ENCODE results near the gene TTYH3. TPM values are rescaled to one million over a fixed set of nuclear protein-coding genes. Genes with fewer than 3 reads are reported as not detected.

Gene TTYH3
- total RNA-seq, 1 experiment from 2014 or later: 122 TPM

GRCh38 chr7:2673934-2674333, 42.1 kb downstream of the TTYH3 start:
- Histone ChIP-seq H3K4me1 (ENCODE audit: insufficient read depth, low read length) (no peaks in the 10 kb centered on the region), H2AFZ (ENCODE audit: low read length) (no peak overlapping the region), H3K23ac (ENCODE audit: insufficient read length, low read depth, low read length) (no peak overlapping the region), H3K56ac (ENCODE audit: insufficient read length, low read depth, low read length) (no peak overlapping the region), H2BK120ac (ENCODE audit: low read depth, low read length, poor library complexity, severe bottlenecking) (no peak overlapping the region), H3K18ac (ENCODE audit: insufficient read length, low read depth, low read length) (no peak overlapping the region), H3K9me3 (ENCODE audit: control insufficient read depth, low read depth, low read length) (no peaks in the 10 kb centered on the region), H2BK5ac (ENCODE audit: insufficient read length, low read length) (no peak overlapping the region), H3K27me3 (ENCODE audit: insufficient read depth, low read length) (no peaks in the 10 kb centered on the region; the same call in 1 of the 2 replicates), H2BK12ac (ENCODE audit: insufficient read length, low read depth, low read length) (no peak overlapping the region), H2AK5ac (ENCODE audit: insufficient read length, low read length) (no peak overlapping the region), H3K27ac (ENCODE audit: insufficient read length, low read depth, low read length) (no peak overlapping the region), H4K91ac (ENCODE audit: insufficient read length, low read depth, low read length) (no peak overlapping the region), H4K5ac (ENCODE audit: insufficient read length, low read depth, low read length) (no peak overlapping the region), H2BK20ac (ENCODE audit: low read depth, low read length, poor library complexity, severe bottlenecking) (no peak overlapping the region), H3K9ac (ENCODE audit: extremely low read depth, insufficient read length, low read length) (no peak overlapping the region), H4K20me1 (ENCODE audit: control insufficient read depth, insufficient read depth, insufficient read length) (no peaks in the 10 kb centered on the region), H4K8ac (replicated peaks; ENCODE audit: insufficient read length, low read depth, low read length) (no peak overlapping the region), H3K23me2 (ENCODE audit: insufficient read length, low read depth, low read length, poor library complexity, severe bottlenecking) (no peaks in the 10 kb centered on the region), H2BK15ac (ENCODE audit: low read depth, low read length) (no peak overlapping the region), H3K4ac (ENCODE audit: low read depth, low read length) (no peak overlapping the region), H3K14ac (ENCODE audit: insufficient read depth, low read length) (no peak overlapping the region), H3K79me1 (ENCODE audit: insufficient read depth, low read depth, low read length, poor library complexity, severe bottlenecking) (no peaks in the 10 kb centered on the region), H3T11ph (ENCODE audit: low read length) (no peak overlapping the region), H3K4me2 (ENCODE audit: insufficient read depth, insufficient read length, low read length) (no peak overlapping the region), H3K79me2 (ENCODE audit: insufficient read depth, low read length) (no peaks in the 10 kb centered on the region)
- H3K27me3 Mint-ChIP-seq (ENCODE audit: low read depth): peaks cover 28% of the 10 kb centered on the region
- no peak overlapping the region for H3K27ac Mint-ChIP-seq
- TF ChIP-seq CTCF (conservative IDR thresholded peaks at IDR 0.05): no peak
- H3K36me3 Mint-ChIP-seq (ENCODE audit: insufficient read depth in 1 of 3, low read depth in 3 of 3): no peaks in the 10 kb centered on the region; a peak in 1 of 7 replicates
- peaks cover 0 to 4% of the 10 kb centered on the region in 2 experiments; a peak in 1 of 5 replicates for H3K9me3 Mint-ChIP-seq
- DNase-seq: no peak
- no peaks in the 10 kb centered on the region for H3K4me1 Mint-ChIP-seq
- H3K4me3 Mint-ChIP-seq: no peak overlapping the region
